RKO (cell line): ENCODE results near the gene TDRD12.
"Not testable (repeated sequence)": the region's sequence is repeated elsewhere in the genome, so short reads cannot be mapped to it uniquely, and the experiment has no call there.

Experiments
- DNase-seq: peaks from one replicate; pipeline ENCODE4 v3.0.0-alpha.2; 2016; ENCODE audit warnings: low spot score

The TDRD12 gene

DNA sequence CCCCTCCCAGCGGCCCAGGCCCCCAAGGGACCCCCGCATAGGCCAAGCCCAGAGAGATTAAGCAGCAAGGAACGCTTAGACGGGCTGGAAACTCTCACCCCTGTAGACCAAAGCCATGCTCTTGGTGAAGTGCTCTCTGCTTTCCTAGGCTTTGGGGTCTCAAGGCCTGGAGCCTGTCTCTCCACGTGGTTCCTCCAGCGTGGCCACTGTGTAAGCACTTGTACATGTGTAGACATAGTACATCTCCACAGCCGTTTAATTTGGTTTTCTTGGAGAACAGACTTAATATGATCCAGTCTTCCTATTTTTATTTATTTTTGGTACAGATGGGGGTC, 26.9 kb upstream of the TDRD12 start:
- DNase-seq: peak; percentile 35

DNA sequence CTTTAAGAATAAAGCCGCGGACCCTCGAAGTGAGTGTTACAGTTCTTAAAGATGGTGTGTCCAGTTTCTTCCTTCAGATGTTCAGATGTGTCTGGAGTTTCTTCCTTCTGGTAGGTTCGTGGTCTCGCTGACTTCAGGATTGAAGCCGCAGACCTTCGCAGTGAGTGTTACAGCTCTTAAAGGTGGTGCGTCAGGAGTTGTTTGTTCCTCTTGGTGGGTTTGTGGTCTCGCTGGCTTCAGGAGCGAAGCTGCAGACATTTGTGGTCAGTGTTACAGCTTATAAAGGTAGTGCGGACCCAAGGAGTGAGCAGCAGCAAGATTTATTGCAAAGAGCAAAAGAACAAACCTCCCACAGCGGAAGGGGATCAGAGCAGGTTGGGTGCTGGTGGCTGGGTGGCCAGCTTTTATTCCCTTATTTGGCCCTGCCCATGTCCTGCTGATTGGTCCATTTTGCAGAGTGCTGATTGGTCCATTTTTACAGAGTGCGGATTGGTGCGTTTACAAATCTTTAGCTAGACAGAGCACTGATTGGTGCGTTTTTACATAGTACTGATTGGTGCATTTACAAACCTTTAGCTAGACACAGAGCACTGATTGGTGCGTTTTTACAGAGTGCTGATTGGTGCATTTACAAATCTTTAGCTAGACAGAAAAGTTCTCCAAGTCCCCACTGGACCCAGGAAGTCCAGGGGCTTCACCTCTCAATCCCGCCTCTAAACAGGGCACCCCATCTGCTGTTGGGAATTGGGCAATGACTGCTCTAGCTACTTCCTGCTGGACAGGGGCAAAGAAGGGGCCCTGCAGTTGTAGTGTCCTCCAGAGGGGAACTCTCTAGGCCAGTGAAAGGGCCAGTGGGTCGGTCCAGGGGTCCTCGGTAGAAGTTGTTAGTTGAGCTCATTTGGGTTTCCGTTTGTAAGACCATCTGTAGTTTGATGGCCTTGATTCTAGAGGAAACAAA, 26.1 kb upstream of the TDRD12 start:
- peak; percentile 63 for DNase-seq

- DNase-seq: not testable (repeated sequence)
These were observed 25.3 kb upstream of the TDRD12 start for GRCh38 chr19:32694316-32694715.

DNA sequence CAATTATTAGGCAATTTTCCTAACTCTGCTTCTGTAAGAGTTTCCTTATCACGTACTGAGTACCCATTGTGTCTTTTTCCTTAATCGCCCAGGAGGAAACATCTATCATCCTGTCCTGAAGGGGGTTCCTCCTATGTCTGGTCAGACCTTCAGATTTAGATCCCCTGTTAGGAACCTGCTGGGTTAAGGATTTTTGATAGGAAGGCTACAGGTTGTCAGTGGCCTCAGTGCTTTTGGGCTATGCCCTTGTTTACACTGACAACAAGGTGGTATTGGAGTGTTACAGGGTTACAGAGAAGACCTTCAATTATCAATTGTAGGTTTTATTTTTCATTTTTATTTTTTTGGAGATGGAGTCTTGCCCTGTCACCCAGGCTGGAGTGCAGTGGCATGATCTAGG, 24.7 kb upstream of the TDRD12 start:
- DNase-seq: not testable (repeated sequence)

DNA sequence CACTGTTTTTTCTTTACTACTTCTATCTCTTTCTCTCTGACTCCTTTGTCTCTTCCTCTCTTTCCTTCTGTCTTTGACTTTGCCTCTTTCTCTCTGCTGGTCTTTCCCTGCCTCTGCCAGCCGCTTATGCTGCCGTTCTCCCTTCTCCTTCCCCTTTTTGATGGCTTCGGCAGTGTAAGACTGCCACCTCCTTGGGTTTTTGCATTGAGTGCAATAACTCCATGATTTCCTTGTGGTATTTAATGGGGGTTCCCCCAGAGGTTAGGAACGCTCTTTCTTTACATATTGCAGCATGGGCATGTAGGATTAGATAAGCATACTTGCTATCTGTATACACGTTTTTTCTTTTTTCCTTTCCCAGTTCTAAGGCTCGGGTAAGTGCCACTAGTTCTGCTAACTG, 24.1 kb upstream of the TDRD12 start:
- DNase-seq: not testable (repeated sequence)

DNA sequence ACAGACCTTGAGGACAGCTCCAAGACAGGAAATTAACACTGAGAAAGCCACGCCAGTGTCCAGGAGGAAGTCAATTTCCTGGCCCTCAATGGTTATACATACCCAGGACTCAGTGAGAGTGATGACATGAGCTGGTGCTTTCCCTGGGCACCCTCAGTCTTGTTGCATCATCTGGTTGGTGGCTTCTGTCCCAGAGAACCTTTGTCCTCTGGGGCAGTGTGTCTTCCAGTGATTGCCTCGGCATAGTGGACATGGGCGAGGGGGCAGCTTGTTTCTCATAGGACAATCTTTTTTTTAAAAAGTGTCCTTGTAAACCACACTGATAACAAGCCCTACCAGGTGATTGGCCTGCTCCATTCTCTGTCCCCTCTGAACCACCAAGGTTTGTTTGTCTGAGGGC, 22.8 kb upstream of the TDRD12 start:
- DNase-seq: not testable (repeated sequence)

- not testable (repeated sequence) for DNase-seq
These were observed 19.4 kb upstream of the TDRD12 start for GRCh38 chr19:32700129-32700528.

- DNase-seq: no peak
These were observed 17.6 kb upstream of the TDRD12 start for GRCh38 chr19:32702010-32702409.

DNA sequence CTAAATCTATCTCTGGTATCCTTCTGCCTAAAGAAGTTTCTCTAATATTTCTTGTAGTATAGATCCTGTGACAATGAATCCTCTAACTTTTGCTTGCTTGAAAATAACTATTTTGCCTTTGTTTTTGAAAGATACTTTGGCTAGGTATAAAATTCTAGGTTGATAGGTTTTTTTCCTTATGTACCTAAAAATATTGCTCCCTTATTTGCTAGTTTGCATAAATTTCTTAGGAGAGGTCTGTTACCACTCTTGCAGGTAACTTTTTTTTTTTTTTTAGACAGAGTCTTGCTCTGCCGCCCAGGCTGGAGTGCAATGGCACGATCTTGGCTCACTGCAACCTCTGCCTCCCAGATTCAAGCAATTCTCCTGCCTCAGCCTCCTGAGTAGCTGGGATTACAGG, 15.6 kb upstream of the TDRD12 start:
- not testable (repeated sequence) for DNase-seq

- peak; percentile 28 for DNase-seq
These were observed 11.1 kb upstream of the TDRD12 start for GRCh38 chr19:32708457-32708856.

- DNase-seq: no peak
These were observed 10.5 kb upstream of the TDRD12 start for GRCh38 chr19:32709032-32709431.

DNA sequence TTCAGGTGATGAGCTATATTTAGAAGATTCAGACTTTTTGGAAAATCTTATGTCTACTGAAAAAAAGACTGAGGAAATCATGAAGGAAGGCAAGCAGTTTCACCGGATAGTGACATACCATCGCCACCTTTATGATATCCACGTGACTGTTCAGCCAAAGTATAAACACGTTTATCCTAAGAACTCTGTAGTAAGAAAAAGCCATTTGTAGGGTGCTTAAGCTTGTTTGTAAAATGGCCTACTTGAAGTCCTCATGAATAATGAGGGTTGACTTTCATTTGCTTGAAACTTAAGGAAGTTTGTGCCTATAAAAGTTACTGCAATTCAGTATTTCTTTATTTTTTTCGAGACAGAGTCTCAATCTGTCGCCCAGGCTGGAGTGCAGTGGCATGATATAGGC, 7.8 kb upstream of the TDRD12 start:
- DNase-seq: no peak

DNA sequence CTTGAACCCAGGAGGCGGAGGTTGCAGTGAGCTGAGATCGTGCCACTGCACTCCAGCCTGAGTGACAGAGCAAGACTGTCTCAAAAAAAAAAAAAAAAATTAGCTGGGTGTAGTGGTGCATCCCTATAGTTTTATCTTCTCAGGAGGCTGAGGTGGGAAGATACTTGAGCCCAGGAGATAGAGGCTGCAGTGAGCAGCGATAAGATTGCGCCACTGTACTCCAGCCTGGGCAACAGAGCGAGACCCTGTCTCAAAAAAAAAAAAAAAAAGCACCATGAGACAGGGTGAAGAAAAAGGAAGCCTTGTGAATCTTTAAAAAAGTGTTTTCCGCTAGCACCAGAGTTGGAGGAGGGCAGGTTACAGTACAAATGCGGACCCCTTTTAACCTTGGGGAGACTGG, 3.4 kb upstream of the TDRD12 start:
- DNase-seq: not testable (repeated sequence)

- DNase-seq: no peak
These were observed 2.1 kb upstream of the TDRD12 start for GRCh38 chr19:32717496-32717895.

GRCh38 chr19:32718286-32718685, 1.3 kb upstream of the TDRD12 start:
- DNase-seq: no peak

- DNase-seq: no peak
These were observed 809 bp downstream of the TDRD12 start for GRCh38 chr19:32720216-32720935.

GRCh38 chr19:32720936-32721250, 1.3 kb downstream of the TDRD12 start:
- no peak for DNase-seq

DNA sequence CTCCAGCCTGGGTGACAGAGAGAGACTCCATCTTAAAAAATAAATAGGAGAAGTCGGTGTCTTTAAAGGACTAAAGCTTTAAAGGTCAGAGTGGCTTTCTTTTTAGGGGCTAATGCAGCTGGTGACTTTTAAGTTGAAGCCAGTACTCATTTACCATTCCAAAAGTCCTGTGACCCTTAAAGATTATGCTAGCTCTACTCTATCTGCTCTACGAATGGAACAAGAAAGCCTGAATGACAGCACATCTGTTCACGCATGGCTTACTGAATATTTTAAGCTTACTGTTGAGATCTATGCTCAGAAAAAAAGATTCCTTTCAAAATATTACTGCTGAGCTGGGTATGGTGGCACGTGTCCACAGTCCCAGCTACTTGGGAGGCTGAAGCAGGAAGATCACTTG, 16.4 kb downstream of the TDRD12 start:
- DNase-seq: no peak

- DNase-seq: no peak
These were observed 23.5 kb downstream of the TDRD12 start for GRCh38 chr19:32743021-32743420.

DNA sequence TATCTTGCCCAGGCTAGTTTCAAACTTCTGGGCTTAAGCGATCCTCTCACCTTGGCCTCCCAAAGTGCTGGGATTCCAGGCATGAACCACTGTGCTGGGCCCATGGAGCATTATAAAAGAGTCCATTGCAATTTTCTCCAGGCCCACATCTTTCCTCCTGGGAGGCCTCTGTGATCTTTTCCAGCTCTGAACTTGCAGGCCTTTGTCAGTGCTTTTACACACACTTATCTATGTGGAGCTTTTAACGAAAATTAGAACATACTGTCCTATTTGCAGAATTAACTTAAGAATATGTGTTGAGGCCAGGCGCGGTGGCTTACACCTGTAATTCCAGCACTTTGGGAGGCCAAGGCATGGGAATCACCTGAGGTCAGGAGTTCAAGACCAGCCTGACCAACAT, 23.9 kb downstream of the TDRD12 start:
- DNase-seq: no peak

DNA sequence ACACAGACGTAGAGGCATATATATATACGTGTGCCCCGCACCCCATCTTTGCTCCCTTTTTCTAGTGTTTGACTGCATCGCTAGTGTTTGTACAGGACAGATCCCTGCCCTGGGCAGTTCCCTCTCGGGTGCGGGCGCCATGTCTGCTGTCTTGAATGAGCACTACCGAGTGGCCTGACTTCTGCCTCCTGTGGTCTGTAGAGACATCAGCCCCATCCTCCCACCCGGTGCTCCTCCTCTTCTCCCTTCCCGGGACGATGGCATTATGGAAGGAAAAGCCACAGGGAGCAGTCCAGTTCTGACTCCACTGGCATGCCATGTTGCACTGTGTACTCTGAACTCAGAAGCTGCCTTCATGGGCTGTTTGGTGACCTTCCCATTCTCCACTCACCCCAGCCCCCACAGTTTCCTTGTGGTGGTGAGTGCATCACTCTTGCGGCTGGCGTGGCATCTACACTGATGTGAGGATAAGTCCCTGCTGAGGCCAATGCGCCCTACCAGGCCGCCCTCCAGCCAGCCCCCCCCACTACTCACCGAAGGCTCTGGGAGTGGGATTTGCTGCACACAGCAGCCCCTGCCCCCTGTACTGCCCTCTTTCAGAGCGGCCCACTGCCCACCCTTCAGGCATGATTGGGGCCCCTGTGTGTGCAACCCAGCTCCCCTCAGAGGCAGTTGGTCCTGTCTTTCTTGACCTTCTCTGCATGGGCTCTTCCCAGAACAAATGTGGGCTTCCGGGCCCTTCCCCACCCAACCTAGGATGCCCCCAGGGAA, 25.2 kb downstream of the TDRD12 start:
- DNase-seq: no peak

- DNase-seq: not testable (repeated sequence)
These were observed 26.2 kb downstream of the TDRD12 start for GRCh38 chr19:32745594-32746251.
